Measurements from ENCODE around the gene NBEAL2.
A peak's percentile ranks its signal among the peaks of the same experiment; 100 is the strongest.

NBEAL2 gene

GRCh38 chr3:46938118-46938517 lies 41.3 kb upstream of the NBEAL2 start:
- peaks cover 2 to 81% of the 10 kb centered on the region in 2 donors for H3K36me3 ChIP-seq (replicated peaks in 1 of 2; ENCODE audit: control insufficient read depth in 2 of 2, insufficient read depth in 2 of 2, low read length in 2 of 2)
- no peak overlapping the region for H3K18ac ChIP-seq (ENCODE audit: low read length)

GRCh38 chr3:46939578-46940445 lies 39.7 kb upstream of the NBEAL2 start:
- no peak for DNase-seq (ENCODE audit: low spot score)
- no peak overlapping the region for H2BK120ac ChIP-seq (ENCODE audit: low read depth, low read length)
- no peak overlapping the region for H4K8ac ChIP-seq (ENCODE audit: low read depth, low read length)
- no peaks in the 10 kb centered on the region for H3K9me3 ChIP-seq (replicated peaks in 1 of 2; ENCODE audit: control insufficient read depth in 2 of 2, insufficient read depth in 1 of 2, low read depth in 1 of 2, low read length in 2 of 2)
- no peak overlapping the region for H4K91ac ChIP-seq (ENCODE audit: low read depth, low read length, poor library complexity)
- H3K36me3 ChIP-seq (replicated peaks in 1 of 2; ENCODE audit: control insufficient read depth in 2 of 2, insufficient read depth in 2 of 2, low read length in 2 of 2): peaks cover 2 to 70% of the 10 kb centered on the region in 2 donors
- no peak overlapping the region for H2BK15ac ChIP-seq (ENCODE audit: low read length)
- WGBS, 2 donors (ENCODE audit: extremely low coverage in 2 of 2, insufficient read length in 2 of 2, insufficient replicate concordance in 1 of 2): no CpG with 5 or more reads among the region's 12 CpGs
- no peak overlapping the region for H3K4ac ChIP-seq (ENCODE audit: low read length)
- no peak overlapping the region for H3K9ac ChIP-seq (ENCODE audit: low read depth, low read length, poor library complexity)
- H3K4me3 ChIP-seq (ENCODE audit: low read length in 2 of 2): no peak overlapping the region
- H3K4me1 ChIP-seq (ENCODE audit: control insufficient read depth in 2 of 2, insufficient read depth in 1 of 2, low read depth in 1 of 2, low read length in 2 of 2): peaks cover 9 to 14% of the 10 kb centered on the region in 2 donors
- no peaks in the 10 kb centered on the region for H3K27me3 ChIP-seq (ENCODE audit: control insufficient read depth in 3 of 3, insufficient read depth in 3 of 3, low read depth in 1 of 3, low read length in 3 of 3)
- no peak overlapping the region for H2AK5ac ChIP-seq (ENCODE audit: low read depth, low read length)
- no peak overlapping the region for H3K14ac ChIP-seq (ENCODE audit: low read length)
- H2BK5ac ChIP-seq (ENCODE audit: low read length): no peak overlapping the region
- H3K4me2 ChIP-seq (ENCODE audit: insufficient read depth, low read length, poor library complexity, severe bottlenecking): no peak overlapping the region
- no peak overlapping the region for H2AFZ ChIP-seq (ENCODE audit: low read length)
- no peak overlapping the region for H3K27ac ChIP-seq (replicated peaks; ENCODE audit: low read length)
- no peak overlapping the region for H3K23ac ChIP-seq (ENCODE audit: low read depth, low read length, poor library complexity)
- H2BK12ac ChIP-seq (ENCODE audit: low read length): no peak overlapping the region
- peaks cover 10% of the 10 kb centered on the region for H3K79me1 ChIP-seq (ENCODE audit: low read depth, low read length)
- no peak overlapping the region for H3K18ac ChIP-seq (ENCODE audit: low read length)

More at GRCh38 chr3:46938118-46938517, 41.3 kb upstream of the NBEAL2 start:
- Histone ChIP-seq H3K4ac (ENCODE audit: low read length) (no peak overlapping the region), H2AFZ (ENCODE audit: low read length) (no peak overlapping the region), H2BK15ac (ENCODE audit: low read length) (no peak overlapping the region), H3K79me1 (ENCODE audit: low read depth, low read length) (peaks cover 10% of the 10 kb centered on the region), H3K27me3 (ENCODE audit: control insufficient read depth in 3 of 3, insufficient read depth in 3 of 3, low read depth in 1 of 3, low read length in 3 of 3) (no peaks in the 10 kb centered on the region), H2AK5ac (ENCODE audit: low read depth, low read length) (no peak overlapping the region), H3K23ac (ENCODE audit: low read depth, low read length, poor library complexity) (no peak overlapping the region), H3K4me3 (ENCODE audit: low read length in 2 of 2) (no peak overlapping the region), H3K9me3 (replicated peaks in 1 of 2; ENCODE audit: control insufficient read depth in 2 of 2, insufficient read depth in 1 of 2, low read depth in 1 of 2, low read length in 2 of 2) (no peaks in the 10 kb centered on the region), H4K91ac (ENCODE audit: low read depth, low read length, poor library complexity) (peak overlapping the region; percentile 11), H3K4me1 (ENCODE audit: control insufficient read depth in 2 of 2, insufficient read depth in 1 of 2, low read depth in 1 of 2, low read length in 2 of 2) (peaks cover 9 to 12% of the 10 kb centered on the region in 2 donors), H3K9ac (ENCODE audit: low read depth, low read length, poor library complexity) (no peak overlapping the region), H3K27ac (replicated peaks; ENCODE audit: low read length) (no peak overlapping the region), H3K4me2 (ENCODE audit: insufficient read depth, low read length, poor library complexity, severe bottlenecking) (no peak overlapping the region), H2BK5ac (ENCODE audit: low read length) (no peak overlapping the region), H2BK12ac (ENCODE audit: low read length) (no peak overlapping the region), H2BK120ac (ENCODE audit: low read depth, low read length) (no peak overlapping the region), H3K14ac (ENCODE audit: low read length) (no peak overlapping the region), H4K8ac (ENCODE audit: low read depth, low read length) (no peak overlapping the region)
- no peak for DNase-seq (ENCODE audit: low spot score)
- whole genome bisulfite sequencing, 2 donors (ENCODE audit: extremely low coverage in 2 of 2, insufficient read length in 2 of 2, insufficient replicate concordance in 1 of 2): no CpG with 5 or more reads among the region's 2 CpGs

- no peak overlapping the region for H2BK5ac ChIP-seq (ENCODE audit: low read length)
- DNase-seq (ENCODE audit: low spot score): no peak
- no CpG with 5 or more reads among the region's 7 CpGs for WGBS, 2 donors (ENCODE audit: extremely low coverage in 2 of 2, insufficient read length in 2 of 2, insufficient replicate concordance in 1 of 2)
- peaks cover 4 to 71% of the 10 kb centered on the region in 2 donors for H3K36me3 ChIP-seq (replicated peaks in 1 of 2; ENCODE audit: control insufficient read depth in 2 of 2, insufficient read depth in 2 of 2, low read length in 2 of 2)
- no peak overlapping the region for H2AK5ac ChIP-seq (ENCODE audit: low read depth, low read length)
- H3K4me2 ChIP-seq (ENCODE audit: insufficient read depth, low read length, poor library complexity, severe bottlenecking): no peak overlapping the region
- no peak overlapping the region for H2AFZ ChIP-seq (ENCODE audit: low read length)
- peaks cover 0 to 5% of the 10 kb centered on the region in 2 donors for H3K4me1 ChIP-seq (ENCODE audit: control insufficient read depth in 2 of 2, insufficient read depth in 1 of 2, low read depth in 1 of 2, low read length in 2 of 2)
- H2BK120ac ChIP-seq (ENCODE audit: low read depth, low read length): no peak overlapping the region
- H3K27me3 ChIP-seq (ENCODE audit: control insufficient read depth in 3 of 3, insufficient read depth in 3 of 3, low read depth in 1 of 3, low read length in 3 of 3): no peaks in the 10 kb centered on the region
- peaks cover 18% of the 10 kb centered on the region for H3K79me1 ChIP-seq (ENCODE audit: low read depth, low read length)
- no peak overlapping the region for H3K4ac ChIP-seq (ENCODE audit: low read length)
- no peak overlapping the region for H3K23ac ChIP-seq (ENCODE audit: low read depth, low read length, poor library complexity)
- no peak overlapping the region for H3K18ac ChIP-seq (ENCODE audit: low read length)
- H3K27ac ChIP-seq (replicated peaks; ENCODE audit: low read length): no peak overlapping the region
- H3K9ac ChIP-seq (ENCODE audit: low read depth, low read length, poor library complexity): no peak overlapping the region
- no peak overlapping the region for H3K14ac ChIP-seq (ENCODE audit: low read length)
- peaks cover 0 to 4% of the 10 kb centered on the region in 2 donors for H3K9me3 ChIP-seq (replicated peaks in 1 of 2; ENCODE audit: control insufficient read depth in 2 of 2, insufficient read depth in 1 of 2, low read depth in 1 of 2, low read length in 2 of 2)
- no peak overlapping the region for H4K8ac ChIP-seq (ENCODE audit: low read depth, low read length)
- H3K4me3 ChIP-seq (ENCODE audit: low read length in 2 of 2): no peak overlapping the region
- H2BK12ac ChIP-seq (ENCODE audit: low read length): no peak overlapping the region
- H2BK15ac ChIP-seq (ENCODE audit: low read length): no peak overlapping the region
- no peak overlapping the region for H4K91ac ChIP-seq (ENCODE audit: low read depth, low read length, poor library complexity)
Measured at GRCh38 chr3:46942076-46942475, 37.4 kb upstream of the NBEAL2 start.

GRCh38 chr3:46942481-46943236 lies 36.8 kb upstream of the NBEAL2 start:
- Histone ChIP-seq H4K8ac (ENCODE audit: low read depth, low read length) (no peak overlapping the region), H3K4ac (ENCODE audit: low read length) (no peak overlapping the region), H3K79me1 (ENCODE audit: low read depth, low read length) (peaks cover 22% of the 10 kb centered on the region), H2BK5ac (ENCODE audit: low read length) (no peak overlapping the region), H3K27me3 (ENCODE audit: control insufficient read depth in 3 of 3, insufficient read depth in 3 of 3, low read depth in 1 of 3, low read length in 3 of 3) (no peaks in the 10 kb centered on the region), H2AK5ac (ENCODE audit: low read depth, low read length) (no peak overlapping the region), H2BK12ac (ENCODE audit: low read length) (no peak overlapping the region), H3K23ac (ENCODE audit: low read depth, low read length, poor library complexity) (peak overlapping the region; percentile 37), H3K18ac (ENCODE audit: low read length) (no peak overlapping the region), H3K14ac (ENCODE audit: low read length) (no peak overlapping the region), H2BK120ac (ENCODE audit: low read depth, low read length) (no peak overlapping the region), H3K27ac (replicated peaks; ENCODE audit: low read length) (no peak overlapping the region), H3K4me3 (ENCODE audit: low read length in 2 of 2) (no peak overlapping the region), H3K36me3 (replicated peaks in 1 of 2; ENCODE audit: control insufficient read depth in 2 of 2, insufficient read depth in 2 of 2, low read length in 2 of 2) (peaks cover 4 to 71% of the 10 kb centered on the region in 2 donors), H3K9me3 (replicated peaks in 1 of 2; ENCODE audit: control insufficient read depth in 2 of 2, insufficient read depth in 1 of 2, low read depth in 1 of 2, low read length in 2 of 2) (peaks cover 0 to 4% of the 10 kb centered on the region in 2 donors), H3K4me1 (ENCODE audit: control insufficient read depth in 2 of 2, insufficient read depth in 1 of 2, low read depth in 1 of 2, low read length in 2 of 2) (peaks cover 0 to 5% of the 10 kb centered on the region in 2 donors), H2AFZ (ENCODE audit: low read length) (no peak overlapping the region), H2BK15ac (ENCODE audit: low read length) (no peak overlapping the region), H3K9ac (ENCODE audit: low read depth, low read length, poor library complexity) (no peak overlapping the region), H4K91ac (ENCODE audit: low read depth, low read length, poor library complexity) (no peak overlapping the region), H3K4me2 (ENCODE audit: insufficient read depth, low read length, poor library complexity, severe bottlenecking) (no peak overlapping the region)
- no CpG with 5 or more reads among the region's 12 CpGs for WGBS, 2 donors (ENCODE audit: extremely low coverage in 2 of 2, insufficient read length in 2 of 2, insufficient replicate concordance in 1 of 2)
- no peak for DNase-seq (ENCODE audit: low spot score)
